ENCODE data around the gene RHOT2.

RHOT2 gene

GRCh38 chr16:693364-693763 is 25.4 kb downstream of the RHOT2 start:
- TF ChIP-seq FOXM1 (IDR thresholded peaks at IDR 0.05; ENCODE audit: borderline replicate concordance): no peak
- no peak for TF ChIP-seq BHLHE40 (IDR thresholded peaks at IDR 0.05; ENCODE audit: borderline replicate concordance)
- no peak for TF ChIP-seq FOXK2 (IDR thresholded peaks at IDR 0.05)
- TF ChIP-seq ELF4 (IDR thresholded peaks at IDR 0.05): no peak
- no peak for TF ChIP-seq CTBP1 (IDR thresholded peaks at IDR 0.05; ENCODE audit: borderline replicate concordance)
- TF ChIP-seq NFRKB (IDR thresholded peaks at IDR 0.05): no peak
- no peak for TF ChIP-seq SUZ12 (IDR thresholded peaks at IDR 0.05)
- no peak for TF ChIP-seq LEF1 (IDR thresholded peaks at IDR 0.05; ENCODE audit: borderline replicate concordance)
- TF ChIP-seq ARNT (IDR thresholded peaks at IDR 0.05): no peak
- no peak for TF ChIP-seq FOXA1 (IDR thresholded peaks at IDR 0.05)
- TF ChIP-seq SP1 (IDR thresholded peaks at IDR 0.05): no peak
- ChIA-PET POLR2A (interaction anchor here (1.1 kb wide), 1 partner anchor 13 kb away, joined by 4 read pairs; the partner anchor contains the start of gene STUB1), CTCF (no interaction called here)
- DNase-seq (ENCODE audit: extremely low spot score): no peak

GRCh38 chr16:693766-694165 is 25.8 kb downstream of the RHOT2 start:
- POLR2A ChIA-PET: no interaction called here
- CTCF ChIA-PET: no interaction called here
- no peak for DNase-seq (ENCODE audit: extremely low spot score)
- no peak for TF ChIP-seq ARNT (IDR thresholded peaks at IDR 0.05)
- no peak for TF ChIP-seq BHLHE40 (IDR thresholded peaks at IDR 0.05; ENCODE audit: borderline replicate concordance)
- TF ChIP-seq NFRKB (IDR thresholded peaks at IDR 0.05): no peak
- TF ChIP-seq TARDBP (IDR thresholded peaks at IDR 0.05): no peak
- no peak for TF ChIP-seq L3MBTL2 (conservative IDR thresholded peaks at IDR 0.05)
- TF ChIP-seq ELF4 (IDR thresholded peaks at IDR 0.05): no peak
- no peak for TF ChIP-seq LEF1 (IDR thresholded peaks at IDR 0.05; ENCODE audit: borderline replicate concordance)
- no peak for TF ChIP-seq SUZ12 (IDR thresholded peaks at IDR 0.05)
- TF ChIP-seq HDGF (IDR thresholded peaks at IDR 0.05; ENCODE audit: borderline replicate concordance): no peak

- TF ChIP-seq SUZ12 (IDR thresholded peaks at IDR 0.05): no peak
- no peak for TF ChIP-seq HDGF (IDR thresholded peaks at IDR 0.05; ENCODE audit: borderline replicate concordance)
- TF ChIP-seq LEF1 (IDR thresholded peaks at IDR 0.05; ENCODE audit: borderline replicate concordance): no peak
- no peak for TF ChIP-seq SP1 (IDR thresholded peaks at IDR 0.05)
- TF ChIP-seq BHLHE40 (IDR thresholded peaks at IDR 0.05; ENCODE audit: borderline replicate concordance): no peak
- TF ChIP-seq ELF4 (IDR thresholded peaks at IDR 0.05): no peak
- no peak for TF ChIP-seq TARDBP (IDR thresholded peaks at IDR 0.05)
- no peak for DNase-seq (ENCODE audit: extremely low spot score)
- ChIA-PET CTCF (no interaction called here), POLR2A (no interaction called here)
These were observed 26.4 kb downstream of the RHOT2 start for GRCh38 chr16:694187-694862.

GRCh38 chr16:694863-695354 is 27.0 kb downstream of the RHOT2 start:
- peak; percentile 39 for DNase-seq (ENCODE audit: extremely low spot score)
- POLR2A ChIA-PET: interaction anchor here (1.0 to 1.4 kb wide), 3 partner anchors 24 to 26 kb away, joined by 3 read pairs; partner anchors contain the start of gene ANTKMT
- CTCF ChIA-PET: no interaction called here
- no peak for TF ChIP-seq L3MBTL2 (conservative IDR thresholded peaks at IDR 0.05)
- no peak for TF ChIP-seq ELF4 (IDR thresholded peaks at IDR 0.05)
- no peak for TF ChIP-seq FOXA1 (IDR thresholded peaks at IDR 0.05)
- TF ChIP-seq FOXK2 (IDR thresholded peaks at IDR 0.05): no peak
- TF ChIP-seq ARNT (IDR thresholded peaks at IDR 0.05): no peak
- no peak for TF ChIP-seq SP1 (IDR thresholded peaks at IDR 0.05)
- no peak for TF ChIP-seq HDGF (IDR thresholded peaks at IDR 0.05; ENCODE audit: borderline replicate concordance)
- TF ChIP-seq TARDBP (IDR thresholded peaks at IDR 0.05): no peak
- no peak for TF ChIP-seq FOXM1 (IDR thresholded peaks at IDR 0.05; ENCODE audit: borderline replicate concordance)
- TF ChIP-seq SUZ12 (IDR thresholded peaks at IDR 0.05): no peak
- TF ChIP-seq LEF1 (IDR thresholded peaks at IDR 0.05; ENCODE audit: borderline replicate concordance): no peak
- TF ChIP-seq PKNOX1 (IDR thresholded peaks at IDR 0.05): no peak

- ChIA-PET CTCF (interaction anchor here (1.0 kb wide), 1 partner anchor 10 kb away, joined by 3 read pairs; the partner anchor contains the start of gene FBXL16), POLR2A (interaction anchor here (1.0 to 1.4 kb wide), 3 partner anchors 24 to 26 kb away, joined by 3 read pairs; partner anchors contain the start of gene ANTKMT)
- TF ChIP-seq NFRKB (IDR thresholded peaks at IDR 0.05) (no peak), SUZ12 (IDR thresholded peaks at IDR 0.05) (no peak), PKNOX1 (IDR thresholded peaks at IDR 0.05) (no peak), FOXM1 (IDR thresholded peaks at IDR 0.05; ENCODE audit: borderline replicate concordance) (no peak), FOXK2 (IDR thresholded peaks at IDR 0.05) (no peak), CTBP1 (IDR thresholded peaks at IDR 0.05; ENCODE audit: borderline replicate concordance) (no peak), SP1 (IDR thresholded peaks at IDR 0.05) (no peak), ARNT (IDR thresholded peaks at IDR 0.05) (no peak), FOXA1 (IDR thresholded peaks at IDR 0.05) (no peak), LEF1 (IDR thresholded peaks at IDR 0.05; ENCODE audit: borderline replicate concordance) (no peak), ELF4 (IDR thresholded peaks at IDR 0.05) (no peak), HDGF (IDR thresholded peaks at IDR 0.05; ENCODE audit: borderline replicate concordance) (no peak), ZNF384 (IDR thresholded peaks at IDR 0.05) (no peak), L3MBTL2 (conservative IDR thresholded peaks at IDR 0.05) (no peak), TARDBP (IDR thresholded peaks at IDR 0.05) (no peak), BHLHE40 (IDR thresholded peaks at IDR 0.05; ENCODE audit: borderline replicate concordance) (no peak)
- no peak for DNase-seq (ENCODE audit: extremely low spot score)
These were observed 27.6 kb downstream of the RHOT2 start for GRCh38 chr16:695355-696089.

All from HEK293T (cell line).